Panc1 (cell line): Measurements from ENCODE around the gene PIK3R6. TPM values are rescaled to one million over a fixed set of nuclear protein-coding genes. Genes with fewer than 3 reads are reported as not detected.

Source experiments
- ATAC-seq: fragments of 200-7000 bp; cut with Tn5 transposase; 2 replicates; pipeline ENCODE4 v1.9.1; 2020; ENCODE audit warnings: mild to moderate bottlenecking, moderate library complexity
- BruUV-seq: library from RNA; stranded (reverse); fragments of 400-500 nt; replicated peaks from 2 replicates; lab custom pipeline; 2021; lab: Mats Ljungman, UMichigan
- CTCF ChIA-PET: fragments of 300-600 bp; sonication (Branson Sonifier 250); formaldehyde crosslinking; loops from one replicate; lab custom pipeline; 2022; ENCODE audit warnings: antibody characterized with exemption; lab: Charles Lee
- POLR2A ChIA-PET: fragments of 300-600 bp; sonication (Branson Sonifier 250); formaldehyde crosslinking; loops from one replicate; lab custom pipeline; 2022; ENCODE audit warnings: antibody characterized with exemption; lab: Charles Lee
- DNase-seq: peaks from one replicate; pipeline ENCODE4 v3.0.0-alpha.2; 2010; ENCODE audit warnings: low read depth, low spot score
- H3K27ac ChIP-seq: 2 replicates; pipeline ENCODE4 v1.5.1; 2011; ENCODE audit warnings: mild to moderate bottlenecking, low read length, inconsistent platforms
- H3K27me3 ChIP-seq: fragments of 200-500 bp; sonication (Bioruptor generic); 2 replicates; pipeline ENCODE4 v1.6.0; 2014; ENCODE audit warnings: low read length, inconsistent platforms; ENCODE audit not compliant: control insufficient read depth, insufficient read depth
- H3K36me3 ChIP-seq: fragments of 200-500 bp; sonication (Bioruptor generic); 2 replicates; pipeline ENCODE4 v1.5.1; 2014; ENCODE audit warnings: inconsistent platforms, mild to moderate bottlenecking, low read length, moderate library complexity; ENCODE audit not compliant: control insufficient read depth, insufficient read depth
- H3K4me1 ChIP-seq: 2 replicates; pipeline ENCODE4 v1.5.1; 2011; ENCODE audit warnings: inconsistent platforms, mild to moderate bottlenecking, low read length, moderate library complexity; ENCODE audit not compliant: control insufficient read depth, insufficient read depth
- H3K4me3 ChIP-seq, 2 experiments: 2 replicates each; pipeline ENCODE4 v1.5.1; 2011 to 2012; ENCODE audit warnings: low read depth in 2 of 2, low read length in 2 of 2, mild to moderate bottlenecking in 2 of 2, inconsistent platforms in 1 of 2, moderate library complexity in 1 of 2
- H3K9me3 ChIP-seq: fragments of 200-500 bp; sonication (Bioruptor generic); 2 replicates; pipeline ENCODE4 v1.5.1; 2014; ENCODE audit warnings: low read depth, mild to moderate bottlenecking, inconsistent platforms, low read length, moderate library complexity; ENCODE audit not compliant: control insufficient read depth, insufficient read depth
- POLR2AphosphoS5 ChIP-seq: IDR thresholded peaks from 2 replicates; pipeline ENCODE4 v1.6.1; 2012; ENCODE audit warnings: mild to moderate bottlenecking, low read depth, low read length, moderate library complexity
- SIN3A ChIP-seq: IDR thresholded peaks from 2 replicates; pipeline ENCODE4 v1.6.1; 2012; ENCODE audit warnings: low read depth, mild to moderate bottlenecking, low read length, moderate library complexity, borderline replicate concordance; ENCODE audit not compliant: insufficient read depth
- TCF7L2 ChIP-seq: IDR thresholded peaks from 2 replicates; pipeline ENCODE4 v1.6.1; 2011; ENCODE audit warnings: mild to moderate bottlenecking, low read depth, low read length, inconsistent platforms
- in situ Hi-C: cut with HindIII; loops from 2 replicates; pipeline ENCODE4 v1.10.0; 2016; ENCODE audit warnings: low sequenced_read_pairs, low pct_unique_long_range_greater_than_20kb
- intact Hi-C: fragments of 100-400 bp; cut with micrococcal nuclease; formaldehyde crosslinking; loops from one replicate; pipeline ENCODE4 v1.10.0; 2022; ENCODE audit not compliant: unreplicated experiment
- total RNA-seq: library from RNA; stranded (reverse); gene quantifications from one replicate; pipeline ENCODE4 v1.2.1, GENCODE V29; 2021; ENCODE audit not compliant: unreplicated experiment
- TF ChIP-seq, protein P1 (sequence below): fragments of 450-650 bp; IDR thresholded peaks from 2 replicates; pipeline ENCODE4 v1.5.1; 2017; ENCODE audit warnings: mild to moderate bottlenecking
- TF ChIP-seq, protein P2 (sequence below), 2 experiments: IDR thresholded peaks; 2 replicates each; pipeline ENCODE4 v1.6.1; 2011 to 2012; ENCODE audit warnings: low read depth in 2 of 2, control low read depth in 1 of 2, low read length in 1 of 2, mild to moderate bottlenecking in 1 of 2, moderate library complexity in 1 of 2; ENCODE audit not compliant: insufficient read depth in 1 of 2

The PIK3R6 gene
- total RNA-seq, 1 experiment from 2014 or later: not detected

- no peak for ATAC-seq
- H3K27me3 ChIP-seq: peaks cover 3% of the 10 kb centered on the region
- intact Hi-C loops: no loop called here
- CTCF ChIA-PET: no interaction called here
- BruUV-seq: no TSS peak
- H3K4me3 ChIP-seq: no peak overlapping the region
- H3K27ac ChIP-seq: no peak overlapping the region
- TF ChIP-seq POLR2AphosphoS5: no peak
- TF ChIP-seq, protein P1, sequence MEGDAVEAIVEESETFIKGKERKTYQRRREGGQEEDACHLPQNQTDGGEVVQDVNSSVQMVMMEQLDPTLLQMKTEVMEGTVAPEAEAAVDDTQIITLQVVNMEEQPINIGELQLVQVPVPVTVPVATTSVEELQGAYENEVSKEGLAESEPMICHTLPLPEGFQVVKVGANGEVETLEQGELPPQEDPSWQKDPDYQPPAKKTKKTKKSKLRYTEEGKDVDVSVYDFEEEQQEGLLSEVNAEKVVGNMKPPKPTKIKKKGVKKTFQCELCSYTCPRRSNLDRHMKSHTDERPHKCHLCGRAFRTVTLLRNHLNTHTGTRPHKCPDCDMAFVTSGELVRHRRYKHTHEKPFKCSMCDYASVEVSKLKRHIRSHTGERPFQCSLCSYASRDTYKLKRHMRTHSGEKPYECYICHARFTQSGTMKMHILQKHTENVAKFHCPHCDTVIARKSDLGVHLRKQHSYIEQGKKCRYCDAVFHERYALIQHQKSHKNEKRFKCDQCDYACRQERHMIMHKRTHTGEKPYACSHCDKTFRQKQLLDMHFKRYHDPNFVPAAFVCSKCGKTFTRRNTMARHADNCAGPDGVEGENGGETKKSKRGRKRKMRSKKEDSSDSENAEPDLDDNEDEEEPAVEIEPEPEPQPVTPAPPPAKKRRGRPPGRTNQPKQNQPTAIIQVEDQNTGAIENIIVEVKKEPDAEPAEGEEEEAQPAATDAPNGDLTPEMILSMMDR: no peak
- no peak for TF ChIP-seq SIN3A
- TF ChIP-seq, protein P2, sequence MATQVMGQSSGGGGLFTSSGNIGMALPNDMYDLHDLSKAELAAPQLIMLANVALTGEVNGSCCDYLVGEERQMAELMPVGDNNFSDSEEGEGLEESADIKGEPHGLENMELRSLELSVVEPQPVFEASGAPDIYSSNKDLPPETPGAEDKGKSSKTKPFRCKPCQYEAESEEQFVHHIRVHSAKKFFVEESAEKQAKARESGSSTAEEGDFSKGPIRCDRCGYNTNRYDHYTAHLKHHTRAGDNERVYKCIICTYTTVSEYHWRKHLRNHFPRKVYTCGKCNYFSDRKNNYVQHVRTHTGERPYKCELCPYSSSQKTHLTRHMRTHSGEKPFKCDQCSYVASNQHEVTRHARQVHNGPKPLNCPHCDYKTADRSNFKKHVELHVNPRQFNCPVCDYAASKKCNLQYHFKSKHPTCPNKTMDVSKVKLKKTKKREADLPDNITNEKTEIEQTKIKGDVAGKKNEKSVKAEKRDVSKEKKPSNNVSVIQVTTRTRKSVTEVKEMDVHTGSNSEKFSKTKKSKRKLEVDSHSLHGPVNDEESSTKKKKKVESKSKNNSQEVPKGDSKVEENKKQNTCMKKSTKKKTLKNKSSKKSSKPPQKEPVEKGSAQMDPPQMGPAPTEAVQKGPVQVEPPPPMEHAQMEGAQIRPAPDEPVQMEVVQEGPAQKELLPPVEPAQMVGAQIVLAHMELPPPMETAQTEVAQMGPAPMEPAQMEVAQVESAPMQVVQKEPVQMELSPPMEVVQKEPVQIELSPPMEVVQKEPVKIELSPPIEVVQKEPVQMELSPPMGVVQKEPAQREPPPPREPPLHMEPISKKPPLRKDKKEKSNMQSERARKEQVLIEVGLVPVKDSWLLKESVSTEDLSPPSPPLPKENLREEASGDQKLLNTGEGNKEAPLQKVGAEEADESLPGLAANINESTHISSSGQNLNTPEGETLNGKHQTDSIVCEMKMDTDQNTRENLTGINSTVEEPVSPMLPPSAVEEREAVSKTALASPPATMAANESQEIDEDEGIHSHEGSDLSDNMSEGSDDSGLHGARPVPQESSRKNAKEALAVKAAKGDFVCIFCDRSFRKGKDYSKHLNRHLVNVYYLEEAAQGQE (IDR thresholded peaks at IDR 0.05; ENCODE audit: insufficient read depth in 1 of 2, low read depth in 2 of 2, low read length in 1 of 2): no peak
- TF ChIP-seq TCF7L2: no peak
- no peak for DNase-seq
- POLR2A ChIA-PET: no interaction called here
- no peaks in the 10 kb centered on the region for H3K36me3 ChIP-seq
- no peaks in the 10 kb centered on the region for H3K4me1 ChIP-seq
- no peaks in the 10 kb centered on the region for H3K9me3 ChIP-seq
- in situ Hi-C loops: no loop called here
Observed at GRCh38 chr17:8880466-8880865, 13.0 kb upstream of the PIK3R6 start.

DNA sequence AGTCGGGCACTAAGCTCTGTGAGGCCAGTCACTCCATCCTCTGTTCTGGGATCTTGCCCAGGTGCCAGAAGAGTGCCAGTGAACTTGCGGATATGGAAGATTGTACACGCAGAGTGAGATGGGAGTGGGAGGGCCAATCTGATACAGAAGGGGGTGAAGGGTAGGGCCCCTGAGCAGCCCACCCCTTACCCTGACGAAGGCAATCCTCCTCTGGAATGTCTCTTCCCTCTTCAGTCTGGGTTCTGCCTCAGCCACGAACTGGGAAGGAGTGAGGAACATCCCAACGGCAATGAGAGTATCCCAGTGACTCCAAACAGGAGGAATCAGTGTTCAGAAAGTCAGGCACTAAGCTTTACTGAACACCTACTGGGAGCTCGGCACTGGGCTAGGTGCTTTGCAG lies 11.9 kb upstream of the PIK3R6 start:
- ChIA-PET CTCF (interaction anchor here (0.5 to 0.6 kb wide), 2 partner anchors 9 to 615 kb away, joined by 3 to 7 read pairs; no protein-coding TSS in a partner anchor), POLR2A (interaction anchor here (0.6 kb wide), 1 partner anchor 29 kb away, joined by 3 read pairs; no protein-coding TSS in a partner anchor)
- intact Hi-C loops (no loop called here), in situ Hi-C loops (no loop called here)
- Histone ChIP-seq H3K4me3 (no peak overlapping the region), H3K4me1 (no peaks in the 10 kb centered on the region), H3K27me3 (peaks cover 3% of the 10 kb centered on the region), H3K27ac (no peak overlapping the region), H3K9me3 (no peaks in the 10 kb centered on the region), H3K36me3 (no peaks in the 10 kb centered on the region)
- BruUV-seq: no TSS peak
- DNase-seq: no peak
- TF ChIP-seq, protein P2 (IDR thresholded peaks at IDR 0.05; ENCODE audit: insufficient read depth in 1 of 2, low read depth in 2 of 2, low read length in 1 of 2): no peak
- TF ChIP-seq, protein P1: no peak
- TF ChIP-seq TCF7L2 (no peak), SIN3A (no peak), POLR2AphosphoS5 (no peak)
- ATAC-seq: no peak
